Parathyroid adenoma (tissue), 2 donors: ENCODE results near the gene POU6F2.

Source experiments
- H2AFZ ChIP-seq: fragments of 300-600 bp; sonication (generic); one replicate; pipeline ENCODE4 v1.7.0; 2017; ENCODE audit warnings: antibody characterized with exemption, mild to moderate bottlenecking
- H3K27ac ChIP-seq: fragments of 300-600 bp; sonication (generic); one replicate; pipeline ENCODE4 v1.7.0; 2017
- H3K27me3 ChIP-seq: fragments of 300-600 bp; sonication (generic); one replicate; pipeline ENCODE4 v1.7.0; 2017; ENCODE audit warnings: low read length; ENCODE audit not compliant: control insufficient read depth, insufficient read depth
- H3K36me3 ChIP-seq: fragments of 300-600 bp; sonication (generic); one replicate; pipeline ENCODE4 v1.7.0; 2017; ENCODE audit warnings: low read length; ENCODE audit not compliant: control insufficient read depth, insufficient read depth
- H3K4me1 ChIP-seq: fragments of 300-600 bp; sonication (generic); one replicate; pipeline ENCODE4 v1.7.0; 2017; ENCODE audit warnings: control low read depth
- H3K4me2 ChIP-seq: fragments of 300-600 bp; sonication (generic); one replicate; pipeline ENCODE4 v1.7.0; 2017; ENCODE audit warnings: low read length
- H3K4me3 ChIP-seq: fragments of 300-600 bp; sonication (generic); one replicate; pipeline ENCODE4 v1.7.0; 2017; ENCODE audit warnings: low read depth, low read length
- H3K79me2 ChIP-seq: fragments of 300-600 bp; sonication (generic); one replicate; pipeline ENCODE4 v1.7.0; 2017; ENCODE audit warnings: control low read depth
- H3K9ac ChIP-seq: fragments of 300-600 bp; sonication (generic); one replicate; pipeline ENCODE4 v1.7.0; 2017; ENCODE audit warnings: mild to moderate bottlenecking
- H3K9me3 ChIP-seq: fragments of 300-600 bp; sonication (generic); one replicate; pipeline ENCODE4 v1.7.0; 2017; ENCODE audit warnings: low read length; ENCODE audit not compliant: control insufficient read depth
- CTCF ChIP-seq: fragments of 300-600 bp; sonication (generic); IDR thresholded peaks from one replicate; pipeline ENCODE4 v1.7.0; 2017; ENCODE audit warnings: antibody characterized with exemption, mild to moderate bottlenecking
- donor health status: primary hyperparathyroidism.

The POU6F2 gene

DNA sequence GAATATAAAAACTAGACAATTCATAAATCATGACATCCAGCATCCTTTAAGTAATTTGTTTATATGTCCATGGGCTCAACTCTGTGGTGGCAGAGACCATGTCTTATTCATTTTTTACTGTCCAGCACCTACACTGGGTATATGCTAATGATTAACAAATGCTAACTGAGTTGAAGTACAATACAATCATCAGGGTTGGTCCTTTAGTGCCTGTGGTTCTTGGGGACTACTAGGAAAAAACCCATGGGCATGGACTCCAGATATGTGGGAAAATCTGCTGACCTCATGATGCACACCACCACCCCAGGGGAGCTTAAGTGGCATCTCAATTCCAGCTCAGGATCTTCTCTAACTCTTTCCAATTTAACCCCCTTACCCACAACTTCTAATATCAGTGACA is 503.2 kb downstream of the POU6F2 start:
- H3K27me3 ChIP-seq, result no peaks in the 10 kb centered on the region
- H2AFZ ChIP-seq, result no peak overlapping the region
- H3K27ac ChIP-seq, result no peak overlapping the region
- H3K4me2 ChIP-seq, result no peak overlapping the region
- H3K79me2 ChIP-seq, result no peaks in the 10 kb centered on the region
- no peaks in the 10 kb centered on the region for H3K36me3 ChIP-seq
- no peaks in the 10 kb centered on the region for H3K9me3 ChIP-seq
- no peaks in the 10 kb centered on the region for H3K4me1 ChIP-seq
- no peak overlapping the region for H3K9ac ChIP-seq
- H3K4me3 ChIP-seq, result no peak overlapping the region
- TF ChIP-seq CTCF, result no peak

DNA sequence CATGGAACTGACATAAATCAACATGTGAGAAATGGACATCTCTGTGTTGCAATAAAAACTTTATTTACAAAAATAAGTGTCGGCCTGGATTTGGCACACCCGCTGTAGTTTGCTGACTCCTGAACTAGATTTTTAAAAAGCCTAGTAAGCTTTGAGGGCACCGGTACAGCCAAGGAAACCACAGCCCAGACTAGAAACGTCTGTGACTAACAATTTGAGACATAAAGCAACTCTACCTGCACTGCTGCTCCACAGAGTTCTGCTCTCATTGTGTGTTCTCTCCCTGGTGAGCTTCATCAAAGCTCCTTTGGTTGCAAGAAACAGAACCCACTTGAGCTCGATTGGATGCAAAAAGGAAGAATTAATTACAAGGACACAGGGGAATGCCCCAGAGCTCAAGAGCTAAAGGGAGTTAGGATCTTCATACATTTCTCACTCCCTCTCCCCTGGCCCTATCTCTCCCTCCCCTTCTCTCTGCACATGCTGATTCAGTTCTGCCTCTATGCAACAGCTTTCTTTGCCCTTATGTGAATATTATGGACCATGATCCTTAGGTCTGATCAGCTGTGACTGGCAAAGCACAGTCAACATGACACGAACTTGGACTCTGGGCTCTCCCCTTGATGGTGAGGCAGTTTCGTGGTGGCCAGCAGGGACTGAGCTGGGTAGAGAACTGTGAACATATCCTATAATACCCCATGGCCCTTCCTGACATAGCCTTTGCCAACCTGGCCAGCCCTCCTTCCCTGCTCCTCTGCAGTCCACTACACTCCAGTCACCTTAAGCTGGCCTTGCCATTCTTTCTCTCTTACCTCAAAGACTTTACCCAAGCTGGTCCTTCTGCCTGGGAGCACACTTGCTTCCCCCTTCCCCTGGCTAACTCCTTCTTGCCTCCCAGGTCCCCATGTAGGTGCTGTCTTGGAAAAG is 511.0 kb downstream of the POU6F2 start:
- Histone ChIP-seq H3K9ac (no peak overlapping the region), H3K4me3 (no peak overlapping the region), H3K36me3 (no peaks in the 10 kb centered on the region), H3K27me3 (no peaks in the 10 kb centered on the region), H3K4me2 (no peak overlapping the region), H3K4me1 (no peaks in the 10 kb centered on the region), H3K27ac (no peak overlapping the region), H3K79me2 (no peaks in the 10 kb centered on the region), H2AFZ (no peak overlapping the region), H3K9me3 (no peaks in the 10 kb centered on the region)
- no peak for TF ChIP-seq CTCF

DNA sequence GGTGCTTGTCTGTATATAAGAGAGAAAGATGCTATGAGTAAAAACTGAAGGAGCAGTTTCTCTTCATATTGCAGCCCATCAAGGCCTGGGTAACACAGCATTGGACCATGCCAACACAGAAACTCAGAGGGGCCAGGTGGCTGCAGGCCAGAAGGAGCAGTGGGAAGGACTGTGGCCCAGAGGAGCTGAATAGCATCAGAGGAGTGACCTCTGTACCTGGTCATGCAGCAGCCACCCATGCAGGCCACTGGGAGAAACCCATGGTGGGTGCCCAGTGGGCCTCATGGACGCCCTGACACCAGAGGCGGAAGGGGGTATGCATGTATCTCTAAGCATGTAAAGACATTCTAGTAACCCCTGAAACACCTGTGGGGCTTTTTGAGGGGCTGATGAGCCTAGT is 512.6 kb downstream of the POU6F2 start:
- Histone ChIP-seq H3K4me3 (no peak overlapping the region), H3K4me1 (no peaks in the 10 kb centered on the region), H2AFZ (no peak overlapping the region), H3K79me2 (no peaks in the 10 kb centered on the region), H3K9ac (no peak overlapping the region), H3K4me2 (no peak overlapping the region), H3K9me3 (no peaks in the 10 kb centered on the region), H3K27me3 (no peaks in the 10 kb centered on the region), H3K36me3 (no peaks in the 10 kb centered on the region), H3K27ac (no peak overlapping the region)
- no peak for TF ChIP-seq CTCF

- H2AFZ ChIP-seq, result no peak overlapping the region
- H3K4me1 ChIP-seq, result no peaks in the 10 kb centered on the region
- no peak overlapping the region for H3K4me3 ChIP-seq
- H3K9ac ChIP-seq, result no peak overlapping the region
- no peaks in the 10 kb centered on the region for H3K36me3 ChIP-seq
- H3K27ac ChIP-seq, result no peak overlapping the region
- TF ChIP-seq CTCF, result no peak
- H3K27me3 ChIP-seq, result no peaks in the 10 kb centered on the region
- H3K4me2 ChIP-seq, result no peak overlapping the region
- no peaks in the 10 kb centered on the region for H3K79me2 ChIP-seq
- no peaks in the 10 kb centered on the region for H3K9me3 ChIP-seq
Measured at GRCh38 chr7:39493934-39494333, 516.2 kb downstream of the POU6F2 start.

DNA sequence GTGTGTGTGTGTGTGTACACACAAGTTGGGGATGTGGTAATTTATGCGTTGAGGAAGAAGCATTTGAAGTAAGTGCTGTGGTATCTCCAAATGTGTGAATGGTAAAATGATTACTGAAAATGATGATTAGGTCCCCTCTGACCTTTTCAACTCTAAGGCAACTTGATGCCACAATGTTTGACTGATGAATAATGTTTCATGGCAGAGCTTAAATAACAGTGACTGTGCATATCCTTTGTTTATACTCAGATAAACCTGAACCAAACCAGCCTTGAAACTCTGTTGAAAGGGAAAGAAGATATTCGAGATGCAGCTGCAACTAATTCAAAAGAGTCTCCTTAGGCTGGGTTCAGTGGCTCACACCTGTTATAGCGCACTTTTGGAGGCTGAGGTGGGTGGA is 523.6 kb downstream of the POU6F2 start:
- Histone ChIP-seq H3K4me1 (no peaks in the 10 kb centered on the region), H3K4me3 (no peak overlapping the region), H3K79me2 (no peaks in the 10 kb centered on the region), H3K36me3 (no peaks in the 10 kb centered on the region), H3K9ac (no peak overlapping the region), H3K9me3 (no peaks in the 10 kb centered on the region), H3K27me3 (no peaks in the 10 kb centered on the region), H3K27ac (no peak overlapping the region), H2AFZ (no peak overlapping the region), H3K4me2 (no peak overlapping the region)
- TF ChIP-seq CTCF, result no peak
